ENCODE data around the gene OR2A14.
A peak's percentile ranks its signal among the peaks of the same experiment; 100 is the strongest.
"Not testable (repeated sequence)": the region's sequence is repeated elsewhere in the genome, so short reads cannot be mapped to it uniquely, and the experiment has no call there.

OR2A14 gene, protein sequence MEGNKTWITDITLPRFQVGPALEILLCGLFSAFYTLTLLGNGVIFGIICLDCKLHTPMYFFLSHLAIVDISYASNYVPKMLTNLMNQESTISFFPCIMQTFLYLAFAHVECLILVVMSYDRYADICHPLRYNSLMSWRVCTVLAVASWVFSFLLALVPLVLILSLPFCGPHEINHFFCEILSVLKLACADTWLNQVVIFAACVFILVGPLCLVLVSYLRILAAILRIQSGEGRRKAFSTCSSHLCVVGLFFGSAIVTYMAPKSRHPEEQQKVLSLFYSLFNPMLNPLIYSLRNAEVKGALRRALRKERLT

DNA sequence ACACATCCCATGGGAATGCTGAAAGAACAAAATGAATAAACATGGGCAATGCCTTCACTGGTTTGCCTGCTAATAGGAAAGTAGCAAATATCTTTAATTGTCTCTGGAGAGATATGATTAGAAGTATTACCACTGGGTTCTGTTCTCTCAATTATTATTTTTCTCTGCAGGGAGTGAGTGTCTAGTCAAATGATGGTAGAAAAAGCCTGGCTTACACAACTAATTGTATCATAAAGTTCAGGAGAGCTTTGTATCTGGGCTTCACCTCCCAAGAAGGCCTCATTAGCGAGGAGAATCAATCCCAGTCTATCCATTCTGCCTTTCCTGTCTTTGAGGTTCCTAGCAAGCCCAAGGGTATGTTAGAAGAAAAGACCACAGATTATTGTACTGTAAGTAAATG, at the start of gene OR2A14:
OR2A14 (plus strand) TSS at position 301 of the 400 bp plus-strand sequence. CDS start 5,937 bp downstream, outside the sequence.
- DNase-seq (ENCODE audit: low read depth in 2 of 2): no peak

GRCh38 chr7:144074374-144074773, 48.6 kb upstream of the OR2A14 start:
- no peak for DNase-seq (ENCODE audit: low read depth in 2 of 2)

GRCh38 chr7:144085978-144086377, 37.0 kb upstream of the OR2A14 start, which contains the start of gene OR2A12:
TSS of gene OR2A12 (plus strand) at chr7:144086278. CDS start at chr7:144095108, 8,830 bp downstream.
- DNase-seq (ENCODE audit: low read depth in 2 of 2): no peak

GRCh38 chr7:144086730-144087129, 36.2 kb upstream of the OR2A14 start:
- DNase-seq (ENCODE audit: low read depth in 2 of 2): no peak

- no peak for DNase-seq (ENCODE audit: low read depth in 2 of 2)
Measured at GRCh38 chr7:144087230-144087629, 35.7 kb upstream of the OR2A14 start.

GRCh38 chr7:144090667-144091066, 32.3 kb upstream of the OR2A14 start:
- DNase-seq (ENCODE audit: low read depth in 2 of 2): no peak

DNA sequence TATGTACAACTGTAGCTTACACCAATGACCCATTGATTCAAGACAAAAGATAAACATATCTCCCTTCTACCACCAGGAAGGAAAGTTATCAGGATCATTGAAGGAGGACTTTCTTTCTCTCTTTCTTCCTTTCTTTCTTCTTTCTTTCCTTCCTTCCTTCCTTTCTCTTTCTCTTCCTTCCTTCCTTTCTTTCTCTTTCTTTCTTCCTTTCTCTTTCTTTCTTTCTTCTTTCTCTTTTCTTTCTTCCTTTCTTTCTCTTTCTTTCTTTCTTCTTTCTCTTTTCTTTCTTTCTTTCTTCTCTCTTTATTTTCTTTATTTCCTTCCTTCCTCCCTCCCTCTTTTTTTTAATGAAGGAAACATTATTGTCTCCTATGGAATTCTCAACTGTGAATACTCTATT, 24.2 kb upstream of the OR2A14 start:
- DNase-seq (ENCODE audit: low read depth in 2 of 2): no peak

GRCh38 chr7:144100607-144101006, 22.4 kb upstream of the OR2A14 start:
- DNase-seq (ENCODE audit: low read depth in 2 of 2): no peak

GRCh38 chr7:144102041-144102440, 20.9 kb upstream of the OR2A14 start:
- DNase-seq (ENCODE audit: low read depth in 2 of 2): no peak

- no peak for DNase-seq (ENCODE audit: low read depth in 2 of 2)
Measured at GRCh38 chr7:144105211-144105610, 17.8 kb upstream of the OR2A14 start.

DNA sequence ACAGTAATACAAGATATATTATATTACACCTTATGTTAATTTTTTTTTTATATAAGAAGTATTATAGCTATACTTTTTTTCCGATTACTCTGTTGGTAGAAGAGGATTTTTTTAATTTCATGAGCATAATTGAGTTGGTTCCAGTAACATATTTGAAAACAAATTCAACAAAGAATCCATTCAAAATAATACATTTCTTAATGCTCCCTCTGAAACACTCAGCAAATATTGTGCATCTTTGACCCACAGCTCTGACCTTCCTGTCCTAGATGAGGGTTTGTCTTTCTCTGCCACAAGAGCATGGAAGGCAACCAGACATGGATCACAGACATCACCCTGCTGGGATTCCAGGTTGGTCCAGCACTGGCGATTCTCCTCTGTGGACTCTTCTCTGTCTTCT, 13.7 kb upstream of the OR2A14 start, which contains the start of gene OR2A2:
OR2A2 (plus strand) TSS at position 301 of the 400 bp plus-strand sequence; CDS start at position 301, 0 bp downstream.
- DNase-seq (ENCODE audit: low read depth in 2 of 2): no peak

DNA sequence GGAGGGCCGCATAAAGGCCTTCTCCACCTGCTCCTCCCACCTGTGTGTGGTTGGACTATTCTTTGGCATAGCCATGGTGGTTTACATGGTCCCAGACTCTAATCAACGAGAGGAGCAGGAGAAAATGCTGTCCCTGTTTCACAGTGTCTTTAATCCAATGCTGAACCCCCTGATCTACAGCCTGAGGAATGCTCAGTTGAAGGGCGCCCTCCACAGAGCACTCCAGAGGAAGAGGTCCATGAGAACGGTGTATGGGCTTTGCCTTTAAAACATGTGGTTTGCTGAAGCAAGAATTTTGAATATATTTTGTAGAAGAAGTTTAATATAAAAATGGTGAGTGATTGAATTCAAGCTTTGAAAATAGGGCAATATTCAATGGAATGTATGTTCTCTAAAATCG, 12.7 kb upstream of the OR2A14 start:
- DNase-seq (ENCODE audit: low read depth in 2 of 2): no peak

- DNase-seq (ENCODE audit: low read depth in 2 of 2): no peak
Measured at GRCh38 chr7:144113651-144114050, 9.3 kb upstream of the OR2A14 start.

GRCh38 chr7:144118341-144118740, 4.6 kb upstream of the OR2A14 start:
- DNase-seq (ENCODE audit: low read depth in 2 of 2): no peak

DNA sequence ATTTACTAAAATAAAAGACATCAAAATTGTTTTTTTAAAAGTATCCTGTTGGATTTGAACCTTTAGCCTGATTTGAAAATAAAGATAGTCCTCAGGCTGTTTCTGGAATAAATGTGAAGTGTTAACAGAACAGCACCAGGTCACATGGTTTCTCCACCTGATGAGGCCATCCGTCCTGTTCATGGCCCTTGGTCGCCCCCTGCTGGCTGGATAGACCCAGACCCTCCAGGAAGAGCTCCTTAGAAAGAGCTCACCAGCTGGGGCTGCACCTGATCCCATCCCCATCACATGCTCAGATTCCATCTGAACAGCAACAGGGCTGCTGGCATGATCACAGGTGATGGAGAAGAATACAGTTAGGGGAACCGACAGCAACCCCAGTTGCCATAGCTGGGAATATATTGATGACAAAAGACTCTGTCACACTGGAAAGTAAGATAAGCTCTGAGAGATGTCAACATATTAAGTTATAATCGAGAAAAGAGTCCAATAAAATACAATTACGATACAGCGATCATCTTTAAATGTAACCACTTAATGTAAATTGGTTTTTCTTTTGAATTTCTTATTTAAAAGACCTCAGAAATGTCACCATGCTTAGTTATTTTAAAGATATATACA, 4.8 kb downstream of the OR2A14 start:
- DNase-seq (ENCODE audit: low read depth in 2 of 2): peak; percentile 55 to 81

DNA sequence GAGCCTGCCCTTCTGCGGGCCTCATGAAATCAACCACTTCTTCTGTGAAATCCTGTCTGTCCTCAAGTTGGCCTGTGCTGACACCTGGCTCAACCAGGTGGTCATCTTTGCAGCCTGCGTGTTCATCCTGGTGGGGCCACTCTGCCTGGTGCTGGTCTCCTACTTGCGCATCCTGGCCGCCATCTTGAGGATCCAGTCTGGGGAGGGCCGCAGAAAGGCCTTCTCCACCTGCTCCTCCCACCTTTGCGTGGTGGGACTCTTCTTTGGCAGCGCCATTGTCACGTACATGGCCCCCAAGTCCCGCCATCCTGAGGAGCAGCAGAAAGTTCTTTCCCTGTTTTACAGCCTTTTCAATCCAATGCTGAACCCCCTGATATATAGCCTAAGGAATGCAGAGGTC, 6.6 kb downstream of the OR2A14 start:
- DNase-seq (ENCODE audit: low read depth in 2 of 2): not testable (repeated sequence)

GRCh38 chr7:144130730-144131129, 7.8 kb downstream of the OR2A14 start:
- no peak for DNase-seq (ENCODE audit: low read depth in 2 of 2)

DNA sequence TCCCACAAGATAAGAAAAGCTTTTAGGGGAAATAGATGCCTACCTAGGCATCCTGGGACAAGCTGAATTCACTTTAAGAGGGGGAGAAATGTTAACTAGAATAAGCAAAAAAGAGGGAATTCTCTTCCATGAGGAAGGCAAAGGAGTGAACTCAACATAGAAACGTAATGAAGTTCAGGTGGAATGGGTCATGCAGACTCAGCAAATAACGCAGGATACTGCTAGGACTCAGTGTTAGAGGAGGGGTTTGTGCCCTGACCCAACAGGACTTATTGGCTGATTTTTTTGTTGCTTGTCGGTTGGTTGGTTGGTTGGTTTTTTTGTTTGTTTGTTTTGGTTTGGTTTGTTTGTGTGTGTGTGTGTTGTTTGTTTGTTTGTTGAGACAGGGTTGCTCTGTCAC, 9.3 kb downstream of the OR2A14 start:
- DNase-seq (ENCODE audit: low read depth in 2 of 2): no peak

GRCh38 chr7:144133307-144133706, 10.3 kb downstream of the OR2A14 start:
- no peak for DNase-seq (ENCODE audit: low read depth in 2 of 2)

DNA sequence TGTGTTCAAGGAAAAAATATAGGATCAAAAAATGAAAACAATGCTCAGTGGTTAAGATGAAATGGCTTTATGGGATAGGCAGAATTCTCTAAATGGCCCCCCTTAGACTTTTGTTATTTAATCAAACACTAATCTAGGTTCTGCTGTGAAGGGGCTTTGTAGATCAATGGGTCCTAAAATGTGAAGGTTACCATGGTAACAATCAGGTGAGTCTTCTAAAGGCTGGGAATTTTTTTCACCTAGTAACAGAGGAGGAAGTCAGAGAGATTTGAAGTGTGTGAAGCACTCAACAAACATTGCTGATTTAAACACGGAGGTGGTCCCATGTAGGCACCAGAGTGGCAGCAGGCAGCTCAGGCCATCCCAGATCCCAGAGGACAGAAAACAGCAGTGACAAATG, 11.1 kb downstream of the OR2A14 start:
- no peak for DNase-seq (ENCODE audit: low read depth in 2 of 2)

- DNase-seq (ENCODE audit: low read depth in 2 of 2): no peak
Measured at GRCh38 chr7:144137501-144137900, 14.5 kb downstream of the OR2A14 start.

GRCh38 chr7:144142187-144142586, 19.2 kb downstream of the OR2A14 start:
- no peak for DNase-seq (ENCODE audit: low read depth in 2 of 2)

DNA sequence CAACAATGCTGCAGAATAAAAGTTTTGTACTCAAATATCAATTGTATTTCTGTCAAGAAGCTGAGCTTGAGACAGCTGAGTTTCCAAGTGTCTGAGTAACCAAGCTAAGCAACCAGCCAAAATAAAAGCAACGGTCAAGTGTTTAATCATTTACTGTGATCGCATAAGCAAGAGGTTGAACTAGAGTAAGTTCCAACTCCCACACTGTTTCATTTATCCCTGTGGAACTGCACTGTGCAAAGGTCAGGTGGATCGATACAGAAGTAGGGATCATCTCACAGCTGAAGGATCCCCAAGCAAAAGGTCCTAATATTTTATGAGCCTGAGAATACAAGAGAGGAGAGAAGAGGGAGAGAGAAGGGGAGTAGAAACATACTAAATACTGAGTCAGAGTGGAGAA, 21.4 kb downstream of the OR2A14 start:
- DNase-seq (ENCODE audit: low read depth in 2 of 2): no peak
